Suprapubic skin (tissue), 4 donors: ENCODE measurements around the gene SHC4. TPM values are rescaled to one million over a fixed set of nuclear protein-coding genes. Genes with fewer than 3 reads are reported as not detected.

Experiments used
- DNase-seq, 2 donors: peaks; one replicate each; pipeline ENCODE4 v3.0.0-alpha.2; 2019; ENCODE audit warnings: low spot score in 2 of 2
- H3K27ac ChIP-seq: fragments of 200-600 bp; sonication (generic); one replicate; pipeline ENCODE4 v1.5.1; 2019
- H3K27me3 ChIP-seq: fragments of 200-600 bp; sonication (generic); one replicate; pipeline ENCODE4 v1.5.1; 2019
- H3K36me3 ChIP-seq: fragments of 200-600 bp; sonication (generic); one replicate; pipeline ENCODE4 v1.5.1; 2019
- H3K4me1 ChIP-seq: fragments of 200-600 bp; sonication (generic); one replicate; pipeline ENCODE4 v1.5.1; 2019
- H3K4me3 ChIP-seq: fragments of 200-600 bp; sonication (generic); one replicate; pipeline ENCODE4 v1.5.1; 2019; ENCODE audit warnings: mild to moderate bottlenecking
- H3K9me3 ChIP-seq: fragments of 200-600 bp; sonication (generic); one replicate; pipeline ENCODE4 v1.5.1; 2019
- CTCF ChIP-seq, 2 donors: fragments of 200-600 bp in 1 of 2; fragments of 450-650 bp in 1 of 2; sonication (generic) in 1 of 2; IDR thresholded peaks; one replicate each; pipeline ENCODE4 v1.5.1; 2016 to 2019; ENCODE audit warnings: antibody characterized with exemption in 2 of 2, mild to moderate bottlenecking in 1 of 2, moderate library complexity in 1 of 2
- EP300 ChIP-seq: sonication (generic); formaldehyde crosslinking; IDR thresholded peaks from one replicate; pipeline ENCODE4 v1.6.1; 2017; ENCODE audit warnings: antibody characterized with exemption
- POLR2A ChIP-seq, 2 donors: fragments of 450-650 bp; IDR thresholded peaks; one replicate each; pipeline ENCODE4 v1.6.1; 2017; ENCODE audit warnings: antibody characterized with exemption in 2 of 2, mild to moderate bottlenecking in 2 of 2, moderate library complexity in 2 of 2
- POLR2AphosphoS5 ChIP-seq, 3 donors: sonication (generic); formaldehyde crosslinking; IDR thresholded peaks; one replicate each; pipeline ENCODE4 v1.6.1; 2017; ENCODE audit warnings: antibody characterized with exemption in 3 of 3
- WGBS: methylation state at CpG from one replicate; pipeline ENCODE4 v1.1.5; 2018; 5-methylcytosine and 5-hydroxymethylcytosine counted together
- total RNA-seq, 4 donors: library from RNA; depleted of rRNA; stranded (reverse); fragments of >200 nt; gene quantifications; one replicate each; pipeline ENCODE4 v1.1.0, GENCODE V29; 2016

The SHC4 gene
- total RNA-seq, 4 donors from 2014 or later: 1.4 to 2.5 (median 1.6) TPM

DNA sequence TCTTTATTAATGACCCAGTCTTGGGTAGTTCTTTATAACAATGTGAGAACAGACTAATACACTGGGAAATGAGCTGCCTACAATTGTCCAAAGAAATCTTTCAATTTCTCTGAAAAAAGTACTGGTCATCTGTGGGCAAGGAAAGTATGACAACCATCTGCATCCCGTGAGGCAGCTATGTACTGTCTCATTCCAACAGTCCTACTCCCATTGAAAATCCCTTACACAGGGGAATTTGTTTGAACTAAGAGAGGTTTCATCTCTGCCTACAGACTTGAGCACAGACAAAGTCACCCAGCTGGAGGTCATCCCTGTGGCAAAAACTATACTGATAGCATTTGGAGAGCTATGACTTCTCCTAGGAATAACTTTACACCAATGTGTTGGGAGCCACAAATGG, 27.1 kb downstream of the SHC4 start:
- TF ChIP-seq EP300: no peak
- TF ChIP-seq POLR2A (IDR thresholded peaks at IDR 0.05): no peak
- no peak for TF ChIP-seq CTCF (IDR thresholded peaks at IDR 0.05)
- no peak for TF ChIP-seq POLR2AphosphoS5 (IDR thresholded peaks at IDR 0.05)
- DNase-seq: no peak
- Histone ChIP-seq H3K4me1 (no peaks in the 10 kb centered on the region), H3K36me3 (no peaks in the 10 kb centered on the region), H3K9me3 (no peaks in the 10 kb centered on the region), H3K27me3 (no peaks in the 10 kb centered on the region), H3K4me3 (no peak overlapping the region), H3K27ac (no peak overlapping the region)
- 67% methylated on average over 1 of the region's 1 CpG for WGBS

DNA sequence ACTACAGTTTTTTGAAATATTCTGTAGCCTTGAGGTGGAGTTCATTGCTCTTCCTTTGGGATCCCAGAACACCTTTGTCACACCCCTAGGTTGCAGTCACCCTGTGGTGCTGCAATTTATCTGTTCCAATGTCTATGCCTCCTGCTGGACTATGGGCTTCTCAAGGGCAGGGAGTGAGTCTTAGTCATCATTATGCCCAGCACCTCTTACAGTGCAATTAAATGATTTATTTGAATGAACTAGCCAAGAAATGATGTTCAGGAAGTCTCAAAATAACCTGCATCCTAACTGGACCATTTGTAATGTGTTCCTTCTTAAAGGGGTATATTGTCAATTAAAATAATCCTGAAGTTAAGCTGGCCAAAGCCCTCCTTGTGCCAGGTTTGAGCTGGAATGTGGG, 28.5 kb downstream of the SHC4 start:
- Histone ChIP-seq H3K36me3 (no peaks in the 10 kb centered on the region), H3K27me3 (no peaks in the 10 kb centered on the region), H3K4me3 (no peak overlapping the region), H3K4me1 (no peaks in the 10 kb centered on the region), H3K9me3 (no peaks in the 10 kb centered on the region), H3K27ac (no peak overlapping the region)
- no peak for DNase-seq
- TF ChIP-seq POLR2A (IDR thresholded peaks at IDR 0.05): no peak

DNA sequence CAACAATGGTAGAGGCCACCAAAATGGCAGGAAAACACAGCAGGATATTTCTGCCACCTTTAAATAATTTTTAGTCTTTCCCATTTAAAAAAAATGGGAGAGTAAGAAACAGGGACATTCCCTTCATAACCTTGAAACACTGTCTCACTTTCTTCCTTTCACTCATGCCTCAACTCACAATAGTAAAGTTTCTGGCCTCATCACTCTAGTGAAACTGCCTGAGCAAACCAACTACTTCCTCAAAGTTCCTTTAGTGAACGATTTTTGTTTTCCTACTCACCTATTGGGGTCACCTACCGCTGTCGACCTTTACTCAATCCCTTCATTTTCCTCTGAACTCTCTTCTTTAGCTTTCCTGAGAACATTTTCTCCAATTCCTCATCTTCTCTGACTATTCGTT, 33.0 kb downstream of the SHC4 start:
- Histone ChIP-seq H3K9me3 (no peaks in the 10 kb centered on the region), H3K4me3 (no peak overlapping the region), H3K27me3 (no peaks in the 10 kb centered on the region), H3K27ac (no peak overlapping the region), H3K36me3 (no peaks in the 10 kb centered on the region), H3K4me1 (no peaks in the 10 kb centered on the region)
- WGBS: 82% methylated on average over 4 of the region's 4 CpGs
- TF ChIP-seq CTCF (IDR thresholded peaks at IDR 0.05) (no peak), EP300 (no peak), POLR2AphosphoS5 (IDR thresholded peaks at IDR 0.05) (no peak), POLR2A (IDR thresholded peaks at IDR 0.05) (no peak)
- DNase-seq: no peak

DNA sequence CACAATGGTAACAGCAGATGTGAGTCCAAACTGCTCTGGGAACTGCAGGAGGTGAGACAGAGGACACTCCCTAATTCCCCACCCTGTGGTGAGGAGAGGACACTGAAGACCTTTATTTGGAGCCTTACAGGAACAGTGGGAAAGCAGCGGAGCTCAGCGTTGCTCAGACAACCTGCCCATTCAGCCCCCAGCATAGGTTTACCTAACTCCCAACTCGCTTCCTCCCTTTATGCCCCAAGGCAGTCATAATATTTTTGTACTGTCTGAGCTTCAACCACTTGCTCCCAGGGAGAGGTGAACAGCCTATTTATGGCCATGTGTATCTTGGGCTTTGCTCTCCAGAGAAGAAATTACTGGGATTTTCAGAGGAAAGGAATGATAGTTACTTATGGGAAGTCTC, 34.1 kb downstream of the SHC4 start:
- Histone ChIP-seq H3K4me3 (no peak overlapping the region), H3K27me3 (no peaks in the 10 kb centered on the region), H3K36me3 (no peaks in the 10 kb centered on the region), H3K4me1 (peaks cover 2% of the 10 kb centered on the region), H3K27ac (no peak overlapping the region), H3K9me3 (no peaks in the 10 kb centered on the region)
- WGBS: 67% methylated on average over 3 of the region's 3 CpGs
- DNase-seq: no peak
- no peak for TF ChIP-seq POLR2A (IDR thresholded peaks at IDR 0.05)
- no peak for TF ChIP-seq POLR2AphosphoS5 (IDR thresholded peaks at IDR 0.05)
- TF ChIP-seq CTCF (IDR thresholded peaks at IDR 0.05): no peak
- TF ChIP-seq EP300: no peak

DNA sequence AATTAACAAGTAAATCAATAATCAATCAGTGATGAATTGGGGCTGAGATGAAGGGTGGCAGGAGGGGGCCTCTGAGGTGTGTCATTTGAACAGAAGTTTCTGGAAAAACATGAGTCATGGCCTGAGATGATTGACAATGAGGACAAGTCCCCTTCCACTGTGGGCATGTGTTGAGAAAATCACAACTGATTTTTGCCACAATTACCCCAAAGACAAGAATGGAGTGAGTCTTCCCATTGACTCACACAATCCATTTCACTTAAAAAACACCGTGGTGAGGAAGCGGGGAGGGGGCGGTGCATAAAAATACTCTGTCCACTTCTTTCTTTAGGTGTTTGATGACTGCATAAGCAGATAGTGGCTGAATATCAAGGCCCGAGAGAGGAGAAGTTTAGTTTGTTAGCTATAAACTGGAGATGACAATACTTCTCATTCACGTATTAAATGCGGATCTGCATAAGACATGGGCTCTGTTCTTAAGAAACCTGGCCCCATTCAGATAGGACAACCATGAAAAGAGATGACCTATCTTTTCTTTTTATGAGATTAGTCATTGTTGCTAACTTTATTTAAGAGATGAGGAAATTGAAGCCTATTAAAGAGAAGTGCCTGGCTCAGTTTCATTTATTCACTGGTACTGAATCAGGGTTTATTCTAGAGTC, 34.7 kb downstream of the SHC4 start:
- TF ChIP-seq POLR2AphosphoS5 (IDR thresholded peaks at IDR 0.05): no peak
- TF ChIP-seq POLR2A (IDR thresholded peaks at IDR 0.05): no peak
- TF ChIP-seq CTCF (IDR thresholded peaks at IDR 0.05): no peak
- no peak for TF ChIP-seq EP300
- DNase-seq: no peak
- Histone ChIP-seq H3K4me1 (peaks cover 2% of the 10 kb centered on the region), H3K9me3 (no peaks in the 10 kb centered on the region), H3K27ac (no peak overlapping the region), H3K27me3 (no peaks in the 10 kb centered on the region), H3K4me3 (no peak overlapping the region), H3K36me3 (no peaks in the 10 kb centered on the region)
- WGBS: 83% methylated on average over 6 of the region's 6 CpGs

DNA sequence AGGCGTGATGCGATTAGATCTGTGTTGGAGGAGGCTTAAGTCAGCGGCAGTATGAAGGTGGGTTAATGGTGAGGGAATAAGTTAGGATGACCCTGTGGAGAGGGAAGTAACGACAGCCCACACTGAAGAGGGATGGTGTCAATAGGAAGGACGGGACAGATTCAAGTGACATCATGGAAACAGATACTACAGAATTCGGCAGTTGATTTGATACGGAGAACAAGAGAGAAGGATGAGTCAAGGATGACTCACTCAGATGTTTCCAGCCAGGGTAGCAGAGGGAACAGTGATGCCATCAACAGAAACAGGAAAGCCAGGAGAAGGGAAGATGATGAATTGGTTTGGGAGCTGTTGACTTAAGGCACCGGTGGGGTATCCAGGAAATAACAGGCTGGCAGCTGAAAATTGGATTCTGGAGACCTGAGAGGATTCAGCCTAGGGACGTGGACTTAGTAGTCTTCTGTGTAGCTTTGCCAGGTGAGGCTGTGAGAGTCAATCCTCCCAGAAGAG, 38.0 kb downstream of the SHC4 start:
- no peak overlapping the region for H3K4me3 ChIP-seq
- H3K4me1 ChIP-seq: peaks cover 2% of the 10 kb centered on the region
- H3K36me3 ChIP-seq: no peaks in the 10 kb centered on the region
- 55% methylated on average over 9 of the region's 9 CpGs for WGBS
- DNase-seq: no peak
- TF ChIP-seq CTCF (IDR thresholded peaks at IDR 0.05) (no peak), EP300 (no peak), POLR2A (IDR thresholded peaks at IDR 0.05) (no peak), POLR2AphosphoS5 (IDR thresholded peaks at IDR 0.05) (no peak)
- no peaks in the 10 kb centered on the region for H3K27me3 ChIP-seq
- peak overlapping the region; percentile 1 for H3K27ac ChIP-seq
- no peaks in the 10 kb centered on the region for H3K9me3 ChIP-seq
